Inflammatory macrophage treated with lipopolysaccharide for 4 hours (primary cell): ENCODE data around the gene KAT14.
A peak's percentile ranks its signal among the peaks of the same experiment; 100 is the strongest.
"Not testable (repeated sequence)": the region's sequence is repeated elsewhere in the genome, so short reads cannot be mapped to it uniquely, and the experiment has no call there.

Experiments used
- DNase-seq: peaks from one replicate; pipeline ENCODE4 v3.0.0-alpha.2; 2020

The KAT14 gene, protein sequence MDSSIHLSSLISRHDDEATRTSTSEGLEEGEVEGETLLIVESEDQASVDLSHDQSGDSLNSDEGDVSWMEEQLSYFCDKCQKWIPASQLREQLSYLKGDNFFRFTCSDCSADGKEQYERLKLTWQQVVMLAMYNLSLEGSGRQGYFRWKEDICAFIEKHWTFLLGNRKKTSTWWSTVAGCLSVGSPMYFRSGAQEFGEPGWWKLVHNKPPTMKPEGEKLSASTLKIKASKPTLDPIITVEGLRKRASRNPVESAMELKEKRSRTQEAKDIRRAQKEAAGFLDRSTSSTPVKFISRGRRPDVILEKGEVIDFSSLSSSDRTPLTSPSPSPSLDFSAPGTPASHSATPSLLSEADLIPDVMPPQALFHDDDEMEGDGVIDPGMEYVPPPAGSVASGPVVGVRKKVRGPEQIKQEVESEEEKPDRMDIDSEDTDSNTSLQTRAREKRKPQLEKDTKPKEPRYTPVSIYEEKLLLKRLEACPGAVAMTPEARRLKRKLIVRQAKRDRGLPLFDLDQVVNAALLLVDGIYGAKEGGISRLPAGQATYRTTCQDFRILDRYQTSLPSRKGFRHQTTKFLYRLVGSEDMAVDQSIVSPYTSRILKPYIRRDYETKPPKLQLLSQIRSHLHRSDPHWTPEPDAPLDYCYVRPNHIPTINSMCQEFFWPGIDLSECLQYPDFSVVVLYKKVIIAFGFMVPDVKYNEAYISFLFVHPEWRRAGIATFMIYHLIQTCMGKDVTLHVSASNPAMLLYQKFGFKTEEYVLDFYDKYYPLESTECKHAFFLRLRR

DNA sequence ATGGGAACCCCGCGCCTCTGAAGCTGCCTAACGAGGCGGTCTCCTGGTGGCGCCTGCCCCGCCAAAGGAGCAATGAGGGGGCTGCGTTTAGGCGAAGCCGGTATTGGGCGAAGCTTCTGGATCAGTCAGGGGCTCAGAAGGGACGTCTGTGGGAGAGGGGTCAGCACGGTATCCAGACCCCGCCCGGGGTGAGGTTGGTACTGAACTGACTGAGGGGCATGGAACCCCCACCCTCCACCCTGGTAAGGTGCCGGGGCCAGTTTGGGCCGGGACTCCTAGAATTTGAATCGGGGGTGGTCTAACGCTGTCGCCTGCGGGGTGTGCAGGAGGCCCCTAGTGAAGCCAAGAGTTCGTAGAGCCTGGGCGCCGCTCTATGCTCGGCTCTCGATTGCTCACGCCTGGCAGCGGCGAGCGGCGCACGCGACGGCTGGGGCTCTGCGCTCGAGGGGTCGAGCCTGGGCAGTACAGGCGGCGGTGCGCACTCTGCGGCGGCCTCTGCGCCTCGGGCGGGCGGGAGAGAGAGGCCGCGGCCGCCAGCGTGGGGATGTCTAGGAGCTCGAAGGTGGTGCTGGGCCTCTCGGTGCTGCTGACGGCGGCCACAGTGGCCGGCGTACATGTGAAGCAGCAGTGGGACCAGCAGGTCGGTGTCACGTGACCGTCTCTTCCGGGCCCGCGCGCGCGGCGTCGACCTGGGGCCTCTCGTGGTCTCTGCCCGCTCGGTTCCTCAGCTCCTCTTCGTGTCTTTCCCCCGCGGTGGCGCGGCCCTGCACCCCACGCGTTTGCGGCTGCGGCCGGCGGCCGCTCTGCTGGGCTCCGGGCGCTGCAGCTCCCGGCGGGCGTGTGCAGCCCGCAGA, at the start of gene KAT14, which contains the start of gene PET117:
TSS of gene KAT14 (plus strand) at position 452 of the 854 bp plus-strand sequence. CDS start 4,798 bp downstream, outside the sequence.
TSS of gene PET117 (plus strand) at position 452 of the 854 bp plus-strand sequence. CDS start at position 545, 93 bp downstream.
- peak; percentile 85 for DNase-seq

- DNase-seq = not testable (repeated sequence)
These were observed 49.4 kb upstream of the KAT14 start for GRCh38 chr20:18088298-18088697.

GRCh38 chr20:18088841-18089240, 48.8 kb upstream of the KAT14 start:
- DNase-seq = not testable (repeated sequence)

GRCh38 chr20:18090044-18090443, 47.6 kb upstream of the KAT14 start:
- no peak for DNase-seq

DNA sequence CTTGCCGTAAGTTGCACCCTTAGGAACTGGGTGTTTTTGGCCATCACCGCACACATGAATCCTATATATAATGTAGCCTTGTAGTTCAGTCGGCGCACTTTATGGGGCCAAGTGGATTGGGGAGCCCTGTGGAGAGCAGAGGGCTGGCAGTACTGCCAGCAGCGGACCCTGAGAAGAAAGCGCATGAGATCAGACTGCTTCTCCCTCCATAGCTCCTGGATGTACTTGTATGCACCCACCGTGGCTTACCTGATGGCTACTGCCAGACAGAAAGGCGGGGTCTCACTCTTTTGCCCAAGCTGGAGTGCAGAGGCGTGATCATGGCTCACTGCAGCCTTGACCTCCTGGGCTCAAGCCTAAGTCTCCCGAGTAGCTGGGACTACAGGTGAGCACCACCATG, 47.2 kb upstream of the KAT14 start:
- DNase-seq = no peak

DNA sequence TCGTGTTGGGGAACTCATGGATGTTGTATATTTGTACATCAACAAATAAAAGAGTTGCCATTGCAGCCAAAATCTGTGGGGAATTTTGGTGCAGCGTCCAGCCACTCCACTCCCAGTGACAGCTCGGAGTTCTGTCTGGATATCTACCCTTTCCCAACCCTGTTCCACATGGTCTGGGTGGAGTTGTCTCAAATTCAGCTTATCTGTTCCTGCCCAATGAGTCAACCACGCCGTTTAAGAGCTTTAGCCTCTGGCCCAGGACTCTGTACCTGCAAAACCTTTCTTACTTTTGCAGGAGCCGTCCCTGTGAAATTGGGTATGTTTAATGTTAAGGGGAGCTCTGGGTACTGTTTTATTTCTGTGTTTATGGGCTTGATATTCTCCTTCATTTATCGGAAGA, 46.0 kb upstream of the KAT14 start:
- DNase-seq = no peak

- DNase-seq = no peak
These were observed 44.8 kb upstream of the KAT14 start for GRCh38 chr20:18092890-18093289.

DNA sequence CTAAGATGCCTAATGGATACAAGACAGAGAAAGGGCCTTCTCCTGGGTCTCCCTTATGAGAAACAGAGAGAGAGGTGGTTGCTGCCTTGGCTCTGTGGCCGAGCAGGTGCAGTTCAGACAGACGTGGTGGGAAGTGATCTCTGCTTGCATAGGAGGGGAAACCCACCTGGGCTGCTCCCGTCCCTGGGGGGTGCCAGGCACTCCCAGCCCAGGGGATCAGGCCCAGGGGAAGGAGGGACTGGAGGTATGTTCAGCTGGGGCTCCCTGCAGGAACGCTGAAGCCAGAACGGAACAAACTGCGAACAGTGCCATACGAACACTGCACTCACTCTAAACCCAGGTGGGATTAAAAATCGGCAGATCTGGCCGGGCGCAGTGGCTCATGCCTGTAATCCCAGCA, 44.3 kb upstream of the KAT14 start:
- DNase-seq = no peak

DNA sequence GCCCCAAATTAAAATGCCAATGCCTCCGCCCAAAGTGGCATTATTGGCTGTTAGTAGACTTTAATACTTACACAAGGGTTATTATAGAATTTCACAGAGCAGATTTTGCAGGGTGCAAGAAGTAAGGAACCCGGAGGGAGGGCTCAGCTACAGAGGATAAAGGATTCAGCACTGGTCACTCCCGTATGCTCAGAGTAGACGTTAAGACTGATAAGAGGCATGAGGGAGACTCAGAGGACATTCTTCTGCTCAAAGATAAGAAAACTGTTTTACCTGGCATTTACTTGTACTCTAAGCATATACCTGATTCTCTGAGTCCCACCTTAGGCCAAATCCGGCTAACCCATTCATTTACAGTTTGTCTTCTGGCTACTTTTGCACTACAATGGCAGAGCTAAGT, 43.5 kb upstream of the KAT14 start:
- no peak for DNase-seq

DNA sequence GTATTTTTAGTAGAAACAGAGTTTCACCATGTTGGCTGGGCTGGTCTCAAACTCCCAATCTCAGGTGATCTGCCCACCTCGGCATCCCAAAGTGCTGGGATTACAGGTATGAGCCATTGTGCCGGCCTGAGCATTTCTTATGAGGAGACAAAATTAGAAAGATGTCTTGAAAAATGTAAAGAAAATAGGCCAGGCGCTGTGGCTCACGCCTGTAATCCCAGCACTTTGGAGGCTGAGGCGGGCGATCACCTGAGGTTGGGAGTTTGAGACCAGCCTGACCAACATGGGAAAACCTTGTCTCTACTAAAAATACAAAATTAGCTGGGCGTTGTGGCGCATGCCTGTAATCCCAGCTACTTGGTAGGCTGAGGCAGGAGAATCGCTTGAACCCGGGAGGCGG, 37.1 kb upstream of the KAT14 start:
- DNase-seq = not testable (repeated sequence)

- no peak for DNase-seq
These were observed 36.4 kb upstream of the KAT14 start for GRCh38 chr20:18101125-18101810.

DNA sequence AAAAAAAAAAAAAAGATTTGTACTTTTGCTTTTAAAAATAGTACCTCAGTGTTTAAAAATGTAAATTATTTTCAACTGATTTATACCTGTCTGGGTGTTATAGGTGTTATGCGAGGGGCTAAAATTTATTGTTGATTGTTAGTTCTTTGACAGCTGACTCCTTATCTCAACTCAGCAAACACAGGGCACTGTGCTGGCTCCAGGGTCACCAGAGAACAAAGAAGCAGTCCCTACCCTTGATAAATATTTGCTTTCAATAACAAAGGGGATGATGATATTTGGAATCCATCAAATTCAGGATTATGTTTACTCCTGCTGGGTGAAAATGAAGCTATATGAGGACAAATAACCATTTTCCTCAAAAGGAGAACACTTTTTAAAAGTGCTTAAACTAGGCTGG, 34.2 kb upstream of the KAT14 start:
- DNase-seq = no peak

DNA sequence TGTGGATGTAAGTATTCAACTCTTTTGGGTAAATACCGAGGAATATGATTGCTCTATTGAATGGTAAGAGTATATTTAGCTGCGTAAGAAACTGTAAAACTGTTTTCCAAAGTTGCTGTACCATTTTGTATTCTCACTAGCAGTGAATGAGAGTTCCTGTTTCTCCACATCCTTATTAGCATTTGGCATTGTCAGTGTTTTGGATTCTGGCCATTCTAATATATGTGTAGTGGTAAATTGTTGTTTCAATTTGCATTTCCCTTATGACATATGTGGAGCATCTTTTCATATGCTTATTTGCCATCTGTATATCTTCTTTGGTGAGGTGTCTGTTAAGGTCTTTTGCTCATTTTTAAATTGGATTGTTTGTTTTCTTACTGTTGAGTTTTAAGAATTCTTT, 29.3 kb upstream of the KAT14 start:
- DNase-seq = no peak

- not testable (repeated sequence) for DNase-seq
These were observed 9.1 kb upstream of the KAT14 start for GRCh38 chr20:18128574-18128973.

DNA sequence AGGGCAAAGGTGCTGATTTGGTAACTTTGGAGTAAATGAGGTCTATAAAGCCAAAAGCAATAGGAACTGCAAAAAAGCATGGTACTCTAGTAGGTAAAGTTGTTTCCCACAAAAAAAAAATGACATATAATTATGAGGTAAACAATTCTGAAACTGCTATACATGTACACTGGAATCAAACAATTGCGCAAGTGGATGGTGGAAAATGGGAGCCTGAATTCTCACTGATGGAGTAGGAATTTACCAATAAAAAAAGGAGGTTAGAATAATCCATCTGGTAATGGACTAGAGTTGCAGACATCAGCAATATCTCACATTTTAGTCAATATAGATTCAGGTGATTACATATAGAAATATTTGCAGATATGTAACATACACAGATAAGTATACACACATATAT, 5.0 kb upstream of the KAT14 start:
- no peak for DNase-seq

DNA sequence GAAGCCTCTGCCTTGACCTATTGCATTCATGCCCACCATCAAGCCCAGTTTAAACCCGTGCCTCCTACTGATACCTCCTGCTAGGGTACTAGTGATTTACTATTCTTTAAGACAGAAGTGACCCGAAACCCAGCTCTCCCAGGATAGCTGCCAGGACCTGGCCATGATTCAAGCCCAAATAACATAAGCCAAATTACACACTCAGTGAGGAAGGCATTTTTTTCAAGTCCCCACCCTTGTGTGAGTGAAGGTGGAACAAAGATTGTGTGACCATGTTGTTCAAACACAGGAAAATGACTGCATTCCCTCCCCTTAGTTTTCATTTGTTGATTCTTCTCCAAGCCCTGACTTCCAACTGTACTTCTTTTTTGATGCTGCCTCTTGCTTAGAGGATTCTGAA, 3.7 kb upstream of the KAT14 start:
- no peak for DNase-seq

DNA sequence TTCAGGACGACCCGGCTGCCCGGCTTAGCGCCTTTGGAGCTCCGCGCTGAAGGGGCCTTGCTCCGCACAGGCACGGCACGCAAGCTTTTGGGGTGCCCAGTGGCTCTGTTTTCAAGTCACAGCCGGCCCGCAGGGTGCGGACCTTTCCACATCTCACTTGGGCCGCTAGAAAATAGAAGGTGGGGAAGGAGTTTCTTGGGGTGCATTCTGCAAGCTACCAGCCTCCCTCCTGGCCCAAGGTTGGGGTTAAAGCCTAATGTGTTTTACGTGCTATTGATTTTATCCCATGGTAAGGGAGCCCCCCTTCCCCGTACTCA, 561 bp downstream of the KAT14 start:
- DNase-seq = no peak

DNA sequence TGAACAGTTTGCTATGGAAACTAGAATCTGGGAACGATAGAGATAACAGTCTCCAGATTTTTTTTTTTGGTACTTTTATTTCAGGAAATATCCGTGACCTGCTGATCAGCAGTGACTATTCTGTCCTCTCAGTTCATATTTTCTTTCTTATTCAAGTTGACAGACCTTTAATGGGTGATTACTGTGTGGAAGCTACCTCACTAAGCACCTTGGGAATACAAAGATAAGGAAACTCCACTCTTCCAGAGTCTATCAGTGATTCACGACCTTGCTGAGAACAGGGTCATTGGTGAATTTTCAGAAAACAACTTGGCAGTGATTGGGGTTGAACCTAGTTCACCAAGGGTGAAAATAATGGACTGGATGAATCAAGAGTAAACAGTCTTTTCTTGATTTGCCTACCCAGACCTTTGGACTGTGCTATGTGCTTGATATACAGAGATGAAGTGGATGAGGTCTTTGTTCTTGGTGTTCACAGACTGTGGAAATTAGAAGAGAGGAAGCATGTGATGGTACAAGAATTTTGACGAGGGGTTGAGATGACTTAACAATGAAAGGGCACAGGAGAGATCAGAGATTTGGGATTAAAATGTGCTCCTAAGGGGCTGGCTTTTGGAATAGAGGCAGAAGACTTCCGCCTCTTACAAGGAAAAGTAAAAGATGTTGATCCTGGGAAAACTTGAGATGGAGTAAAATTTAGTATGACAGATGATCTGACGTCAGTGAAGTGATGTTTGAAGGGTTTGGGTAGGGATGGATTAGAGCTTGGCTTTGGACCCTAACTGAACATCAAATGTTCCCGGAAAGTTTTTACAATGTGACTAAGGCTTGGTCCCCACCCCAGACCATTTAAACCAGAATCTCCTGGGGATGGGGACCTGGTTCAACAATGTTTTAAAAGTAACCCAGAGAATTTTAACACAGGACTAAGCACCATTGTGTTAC, 1.2 kb downstream of the KAT14 start:
- no peak for DNase-seq

DNA sequence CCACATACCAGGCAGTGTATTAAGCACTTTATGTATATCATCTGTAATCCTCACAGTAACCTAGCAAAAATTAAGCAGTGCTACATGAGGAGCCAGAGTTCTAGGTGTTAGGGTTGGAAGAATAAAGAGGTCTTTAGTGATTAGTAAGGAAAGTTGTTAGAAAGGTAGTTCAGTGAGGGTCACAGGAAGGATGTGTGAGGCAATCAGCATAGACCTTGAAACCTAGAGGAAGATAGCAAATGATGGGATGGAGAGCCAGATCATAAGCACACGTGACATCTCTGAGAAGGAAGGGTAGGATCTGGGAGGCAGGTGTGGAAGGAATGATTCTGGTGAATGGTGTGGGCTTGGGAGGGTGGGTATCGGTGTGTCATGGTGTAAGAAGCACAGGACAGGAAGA, 2.2 kb downstream of the KAT14 start:
- no peak for DNase-seq

DNA sequence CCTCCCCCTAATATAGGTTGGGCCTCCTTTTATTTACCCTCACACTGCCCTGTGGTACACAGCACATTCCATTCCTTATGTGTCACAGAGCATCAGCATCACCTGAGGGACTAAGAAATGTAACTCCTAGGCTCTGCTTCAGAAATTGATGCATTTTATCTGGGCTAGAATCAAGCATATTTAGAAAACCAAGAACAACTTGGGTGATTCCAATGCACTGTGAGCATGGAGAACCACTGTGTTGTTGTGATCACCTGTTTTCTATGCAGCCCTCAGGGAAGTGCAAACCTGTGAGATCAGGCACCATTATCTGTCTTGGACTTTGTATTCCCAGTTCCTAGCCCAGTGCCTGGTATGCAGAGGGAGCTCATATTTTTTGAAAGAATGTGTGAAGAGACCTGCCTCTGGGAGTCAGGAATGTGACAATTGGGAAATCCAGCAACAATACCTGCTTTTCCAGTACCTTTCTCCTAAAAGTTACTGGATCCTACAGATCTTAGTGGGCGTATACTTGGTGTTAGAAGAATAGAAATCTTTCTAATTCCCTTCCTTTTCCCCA, 7.0 kb downstream of the KAT14 start:
- no peak for DNase-seq

GRCh38 chr20:18154342-18154741, 16.7 kb downstream of the KAT14 start:
- DNase-seq = no peak
